HL-60/S4 (cell line): ENCODE data around the gene CCT8L2.
"Not testable (repeated sequence)": the region's sequence is repeated elsewhere in the genome, so short reads cannot be mapped to it uniquely, and the experiment has no call there.

Experiments
- in situ Hi-C: fragments of 300-500 bp; cut with MboI; formaldehyde crosslinking; loops from 2 replicates; pipeline ENCODE4 v1.14.3; 2022; ENCODE audit warnings: low sequenced_read_pairs

The CCT8L2 gene, protein sequence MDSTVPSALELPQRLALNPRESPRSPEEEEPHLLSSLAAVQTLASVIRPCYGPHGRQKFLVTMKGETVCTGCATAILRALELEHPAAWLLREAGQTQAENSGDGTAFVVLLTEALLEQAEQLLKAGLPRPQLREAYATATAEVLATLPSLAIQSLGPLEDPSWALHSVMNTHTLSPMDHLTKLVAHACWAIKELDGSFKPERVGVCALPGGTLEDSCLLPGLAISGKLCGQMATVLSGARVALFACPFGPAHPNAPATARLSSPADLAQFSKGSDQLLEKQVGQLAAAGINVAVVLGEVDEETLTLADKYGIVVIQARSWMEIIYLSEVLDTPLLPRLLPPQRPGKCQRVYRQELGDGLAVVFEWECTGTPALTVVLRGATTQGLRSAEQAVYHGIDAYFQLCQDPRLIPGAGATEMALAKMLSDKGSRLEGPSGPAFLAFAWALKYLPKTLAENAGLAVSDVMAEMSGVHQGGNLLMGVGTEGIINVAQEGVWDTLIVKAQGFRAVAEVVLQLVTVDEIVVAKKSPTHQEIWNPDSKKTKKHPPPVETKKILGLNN

DNA sequence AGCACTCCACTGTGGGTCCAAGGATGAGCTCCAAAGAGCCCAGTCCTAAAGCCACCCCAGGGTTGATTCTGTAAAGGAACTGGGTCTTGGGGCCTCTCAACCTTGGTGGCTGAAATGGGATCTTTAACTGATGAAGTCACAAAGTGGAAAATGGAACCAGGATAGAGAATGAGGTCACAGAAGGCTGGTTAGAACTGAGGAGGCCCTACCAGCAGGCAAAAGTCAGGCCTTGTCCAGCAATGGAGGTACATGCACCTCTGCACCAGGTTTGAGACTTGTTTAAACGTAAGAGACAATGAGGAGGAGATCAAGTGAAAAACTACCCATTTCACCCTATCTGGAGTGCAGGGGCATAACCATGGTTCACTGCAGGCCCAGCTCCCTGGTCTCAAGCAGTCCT is at the start of gene CCT8L2:
Gene CCT8L2 (minus strand): TSS at position 101 of the 400 bp plus-strand sequence. CDS start 260 bp downstream, outside the sequence.
- in situ Hi-C loops = not testable (repeated sequence)

DNA sequence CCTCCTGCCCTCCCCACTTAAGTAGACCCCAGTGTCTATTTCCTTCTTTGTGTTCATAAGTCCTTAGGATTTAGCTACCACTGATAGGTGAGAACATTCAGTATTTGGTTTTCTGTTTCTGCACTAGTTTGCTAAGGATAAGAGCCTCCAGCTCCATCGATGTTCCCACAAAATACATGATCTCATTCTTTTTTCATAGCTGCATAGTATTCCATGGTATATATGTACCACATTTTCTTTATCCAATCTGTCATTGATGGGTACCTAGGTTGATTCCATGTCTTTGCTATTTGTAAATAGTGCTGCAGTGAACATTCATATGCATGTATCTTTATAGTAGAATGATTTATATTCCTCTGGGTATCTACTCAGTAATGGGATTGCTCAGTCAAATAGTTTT is 42.8 kb upstream of the CCT8L2 start:
- in situ Hi-C loops = not testable (repeated sequence)

- in situ Hi-C loops = not testable (repeated sequence)
These were observed 41.5 kb upstream of the CCT8L2 start for GRCh38 chr22:16634092-16634491.

DNA sequence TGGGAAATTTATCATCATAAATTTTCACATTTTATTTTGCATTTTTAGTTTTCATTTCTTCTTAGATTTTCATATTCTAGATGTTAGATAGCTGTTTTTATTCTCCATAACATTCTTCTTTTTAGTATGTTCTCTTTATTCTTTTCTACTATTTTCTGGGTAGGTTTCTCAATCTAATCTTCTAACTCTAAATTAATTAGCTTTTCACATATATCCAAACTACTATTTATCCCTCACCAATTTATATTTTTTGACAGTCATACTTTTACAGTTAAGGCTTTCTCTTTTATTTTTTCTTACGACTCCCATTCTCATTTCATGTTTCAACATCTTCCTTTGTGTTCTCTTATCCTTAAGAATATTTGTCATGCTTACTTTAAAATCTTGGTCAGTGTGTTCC is 35.9 kb upstream of the CCT8L2 start:
- in situ Hi-C loops = not testable (repeated sequence)

- in situ Hi-C loops = not testable (repeated sequence)
These were observed 32.4 kb upstream of the CCT8L2 start for GRCh38 chr22:16625018-16625417.

- in situ Hi-C loops = not testable (repeated sequence)
These were observed 31.0 kb upstream of the CCT8L2 start for GRCh38 chr22:16623595-16623994.

DNA sequence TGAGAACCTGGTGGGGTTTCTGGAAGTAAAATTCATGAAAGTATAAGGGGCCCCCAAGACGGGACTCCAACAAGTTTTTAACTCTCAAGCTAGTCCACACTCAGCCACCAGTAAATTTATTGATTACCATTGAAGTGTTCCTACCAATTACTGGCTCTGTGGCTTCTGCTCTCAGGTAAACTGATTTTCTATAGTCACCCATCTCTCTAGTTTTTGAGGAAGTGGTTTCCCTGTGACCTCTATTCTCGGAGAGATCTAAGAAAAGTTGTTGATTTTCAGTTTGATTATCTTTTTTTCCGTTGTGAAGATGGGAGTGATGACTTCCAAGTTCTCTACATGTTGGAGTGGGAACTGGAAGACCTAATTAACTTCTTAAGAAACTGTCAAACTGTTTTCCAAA is 24.9 kb upstream of the CCT8L2 start:
- in situ Hi-C loops = not testable (repeated sequence)

- in situ Hi-C loops = not testable (repeated sequence)
These were observed 23.9 kb upstream of the CCT8L2 start for GRCh38 chr22:16616390-16616938.

- in situ Hi-C loops = not testable (repeated sequence)
These were observed 23.1 kb upstream of the CCT8L2 start for GRCh38 chr22:16615606-16616245.

- in situ Hi-C loops = no loop called here
These were observed 17.1 kb upstream of the CCT8L2 start for GRCh38 chr22:16609548-16610261.

DNA sequence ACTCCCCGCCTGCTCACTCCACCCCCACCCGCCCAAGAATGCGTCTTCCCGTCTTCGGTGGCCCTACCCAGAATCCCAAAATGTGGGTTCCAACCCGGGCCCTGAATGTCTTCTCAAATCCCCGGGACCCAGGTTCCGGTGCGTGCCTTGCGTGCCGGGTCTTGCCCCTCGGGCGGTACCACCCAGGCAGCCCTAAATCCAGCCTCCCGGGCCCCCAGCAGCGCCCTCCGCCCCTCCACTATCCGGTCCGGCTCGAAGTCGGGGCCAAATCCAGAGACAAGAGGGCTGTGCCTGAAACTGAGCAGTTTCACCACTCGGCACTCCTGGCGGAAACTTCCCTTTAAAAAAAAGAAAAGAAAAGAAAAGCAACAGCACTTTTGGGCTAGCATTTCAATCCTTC is 16.3 kb upstream of the CCT8L2 start:
- in situ Hi-C loops = no loop called here

GRCh38 chr22:16604257-16604998 is 11.8 kb upstream of the CCT8L2 start:
- in situ Hi-C loops = not testable (repeated sequence)

DNA sequence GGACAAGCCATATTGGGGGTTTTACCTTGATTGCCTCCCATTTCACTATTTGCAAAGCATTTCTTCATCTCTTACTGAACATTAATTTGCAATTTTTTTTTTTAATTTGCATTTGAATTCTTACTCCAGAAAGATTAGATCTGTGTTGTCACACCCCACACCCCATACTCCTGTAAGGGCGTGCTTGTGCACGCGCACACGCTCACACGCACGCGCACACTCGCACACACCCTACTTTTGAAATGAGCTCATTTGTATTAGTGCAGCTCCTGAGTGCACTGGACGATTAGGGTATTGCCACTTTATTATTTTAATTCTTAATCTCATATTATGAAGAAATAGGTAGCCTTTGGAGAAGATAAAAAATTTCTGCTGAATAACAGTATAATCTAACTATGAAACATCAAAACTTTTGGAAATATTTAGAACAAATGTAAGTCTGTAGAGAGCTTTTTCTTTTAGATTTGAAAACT is 11.2 kb upstream of the CCT8L2 start:
- in situ Hi-C loops = not testable (repeated sequence)

- in situ Hi-C loops = no loop called here
These were observed 10.8 kb upstream of the CCT8L2 start for GRCh38 chr22:16603448-16603768.

DNA sequence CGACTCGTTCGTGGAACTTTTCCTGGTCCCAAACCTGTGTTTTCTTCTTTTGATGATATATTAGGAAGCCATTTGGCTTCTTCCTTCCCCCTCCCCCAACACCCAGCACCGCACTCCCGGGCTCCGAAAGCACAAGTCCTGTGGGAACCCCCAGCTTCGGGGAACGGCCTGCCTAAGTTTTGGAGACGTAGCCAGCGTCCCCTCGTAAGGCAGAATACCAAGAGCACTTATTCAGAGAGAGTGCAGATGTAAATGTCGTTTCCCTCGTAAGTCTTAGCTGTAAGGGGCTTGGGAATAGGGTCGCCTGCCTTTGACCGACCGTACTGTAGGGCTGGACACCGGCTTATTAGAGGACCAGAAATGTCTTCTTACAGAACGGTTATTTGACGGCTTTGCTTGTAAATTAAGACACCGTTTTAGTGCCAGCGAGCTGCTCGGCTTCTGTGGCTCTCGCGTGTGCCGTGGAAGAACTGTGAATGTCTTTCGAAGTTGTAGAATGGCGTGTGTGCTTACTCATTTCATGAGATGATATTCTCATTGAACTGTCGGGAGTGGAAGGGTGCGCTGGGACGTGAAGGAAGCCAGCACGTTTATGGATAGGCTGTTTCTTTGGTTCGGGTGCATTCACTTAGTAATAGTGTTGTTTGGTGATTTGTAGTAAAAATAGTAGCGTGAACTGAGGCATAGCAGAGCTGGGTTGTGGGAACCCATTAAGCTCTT is 10.3 kb upstream of the CCT8L2 start:
- in situ Hi-C loops = not testable (repeated sequence)

DNA sequence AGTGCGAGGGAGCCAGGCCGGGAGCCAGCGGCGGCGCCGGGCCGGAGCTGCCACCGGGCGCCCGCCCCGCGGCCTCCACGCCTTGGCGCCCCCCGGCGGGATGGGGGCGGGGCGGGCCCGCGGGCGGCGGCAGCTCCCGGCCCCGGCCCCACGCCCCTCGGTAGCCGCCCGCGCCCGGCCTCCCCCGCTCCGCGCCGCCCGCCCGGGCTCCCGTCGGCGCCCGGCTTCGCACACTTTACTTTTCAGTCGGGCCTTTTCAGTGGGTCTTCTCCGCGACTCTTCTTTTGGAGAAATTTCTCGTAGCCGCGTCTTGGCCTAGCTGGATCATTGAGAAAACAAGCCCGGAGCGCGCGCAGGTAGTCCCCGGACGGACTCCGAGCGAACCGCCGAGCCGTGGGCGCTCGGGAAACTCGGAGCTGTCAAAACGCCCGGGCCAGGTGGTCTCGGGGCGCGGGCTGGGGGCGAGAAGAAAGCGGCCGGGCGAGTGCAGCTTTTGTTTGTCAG is 9.7 kb upstream of the CCT8L2 start:
- in situ Hi-C loops = not testable (repeated sequence)

- in situ Hi-C loops = no loop called here
These were observed 9.0 kb upstream of the CCT8L2 start for GRCh38 chr22:16601437-16602223.

GRCh38 chr22:16600644-16601436 is 8.2 kb upstream of the CCT8L2 start:
- in situ Hi-C loops = not testable (repeated sequence)
